ENCODE measurements around the gene EYA4. TPM values are rescaled to one million over a fixed set of nuclear protein-coding genes. Genes with fewer than 3 reads are reported as not detected.

Gene EYA4
- total RNA-seq, 2 experiments from 2014 or later: not detected

DNA sequence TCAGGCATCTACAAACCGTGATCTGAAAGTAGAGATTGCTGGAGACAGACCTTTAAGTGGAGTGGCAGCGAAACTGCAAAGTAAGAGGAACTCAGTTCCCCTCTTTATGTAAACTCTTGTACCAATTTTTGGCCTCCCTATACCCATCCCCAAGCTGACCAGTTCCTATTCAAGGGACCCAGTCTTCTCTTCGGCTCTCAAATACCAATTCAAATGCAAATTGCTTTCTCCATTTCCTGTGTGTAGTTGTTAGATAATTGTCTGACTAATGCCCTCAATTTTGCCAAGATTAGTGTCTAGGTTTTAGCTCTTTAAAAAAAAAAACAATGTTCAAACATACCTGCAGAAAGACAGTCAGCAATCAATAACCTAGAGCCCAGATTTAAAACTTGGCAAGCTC is 150.9 kb downstream of the EYA4 start:
- Histone ChIP-seq H3K4me1 (ENCODE audit: insufficient read depth, low read length) (no peaks in the 10 kb centered on the region), H3K36me3 (ENCODE audit: insufficient read depth, low read length) (no peaks in the 10 kb centered on the region), H3K27ac (ENCODE audit: low read depth in 1 of 2, low read length in 2 of 2) (no peak overlapping the region), H3K27me3 (ENCODE audit: control insufficient read depth in 1 of 2, insufficient read depth in 2 of 2, low read length in 2 of 2) (no peaks in the 10 kb centered on the region), H3K4me3 (ENCODE audit: low read length) (no peak overlapping the region), H3K9me3 (ENCODE audit: control insufficient read depth in 1 of 2, insufficient read depth in 1 of 2, low read length in 2 of 2) (no peaks in the 10 kb centered on the region)
- no peak overlapping the region for H3K4me3 Mint-ChIP-seq
- H3K9me3 Mint-ChIP-seq: no peaks in the 10 kb centered on the region
- ChIA-PET CTCF (no interaction called here), POLR2A (no interaction called here)
- peaks cover 5% of the 10 kb centered on the region for H3K27me3 Mint-ChIP-seq
- intact Hi-C loops (cut with DNase I, micrococcal nuclease): no loop called here
- DNase-seq: no peak
- H3K4me1 Mint-ChIP-seq (ENCODE audit: low read depth): no peaks in the 10 kb centered on the region
- TF ChIP-seq, protein P1, sequence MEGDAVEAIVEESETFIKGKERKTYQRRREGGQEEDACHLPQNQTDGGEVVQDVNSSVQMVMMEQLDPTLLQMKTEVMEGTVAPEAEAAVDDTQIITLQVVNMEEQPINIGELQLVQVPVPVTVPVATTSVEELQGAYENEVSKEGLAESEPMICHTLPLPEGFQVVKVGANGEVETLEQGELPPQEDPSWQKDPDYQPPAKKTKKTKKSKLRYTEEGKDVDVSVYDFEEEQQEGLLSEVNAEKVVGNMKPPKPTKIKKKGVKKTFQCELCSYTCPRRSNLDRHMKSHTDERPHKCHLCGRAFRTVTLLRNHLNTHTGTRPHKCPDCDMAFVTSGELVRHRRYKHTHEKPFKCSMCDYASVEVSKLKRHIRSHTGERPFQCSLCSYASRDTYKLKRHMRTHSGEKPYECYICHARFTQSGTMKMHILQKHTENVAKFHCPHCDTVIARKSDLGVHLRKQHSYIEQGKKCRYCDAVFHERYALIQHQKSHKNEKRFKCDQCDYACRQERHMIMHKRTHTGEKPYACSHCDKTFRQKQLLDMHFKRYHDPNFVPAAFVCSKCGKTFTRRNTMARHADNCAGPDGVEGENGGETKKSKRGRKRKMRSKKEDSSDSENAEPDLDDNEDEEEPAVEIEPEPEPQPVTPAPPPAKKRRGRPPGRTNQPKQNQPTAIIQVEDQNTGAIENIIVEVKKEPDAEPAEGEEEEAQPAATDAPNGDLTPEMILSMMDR (IDR thresholded peaks at IDR 0.05): no peak
- H3K27ac Mint-ChIP-seq: no peak overlapping the region
- ATAC-seq (ENCODE audit: poor library complexity): no peak
- H3K36me3 Mint-ChIP-seq (ENCODE audit: low read depth): no peaks in the 10 kb centered on the region

DNA sequence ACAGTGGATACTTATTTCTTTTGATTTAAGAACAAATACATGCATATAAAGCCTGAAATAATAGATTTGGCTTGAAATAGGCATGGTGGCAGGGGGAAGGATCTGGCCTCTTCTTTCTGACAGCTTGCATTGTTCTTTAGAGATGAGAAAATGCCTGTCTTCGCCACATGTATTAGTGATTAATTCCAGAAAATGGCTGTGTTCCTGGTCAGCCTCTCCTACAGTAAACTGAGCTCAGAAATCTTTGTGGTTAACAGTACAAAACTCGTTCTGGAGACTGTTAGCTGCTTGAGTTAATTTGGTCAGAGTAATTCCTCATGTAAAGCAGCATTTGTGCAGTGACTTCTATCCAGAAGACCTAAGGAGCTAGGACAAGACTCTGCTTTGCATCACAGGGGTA is 151.5 kb downstream of the EYA4 start:
- Mint-ChIP-seq H3K4me3 (no peak overlapping the region), H3K9me3 (no peaks in the 10 kb centered on the region), H3K27me3 (peaks cover 5% of the 10 kb centered on the region), H3K27ac (no peak overlapping the region), H3K36me3 (ENCODE audit: low read depth) (no peaks in the 10 kb centered on the region), H3K4me1 (ENCODE audit: low read depth) (no peaks in the 10 kb centered on the region)
- Histone ChIP-seq H3K36me3 (ENCODE audit: insufficient read depth, low read length) (no peaks in the 10 kb centered on the region), H3K9me3 (ENCODE audit: control insufficient read depth in 1 of 2, insufficient read depth in 1 of 2, low read length in 2 of 2) (no peaks in the 10 kb centered on the region), H3K27ac (ENCODE audit: low read depth in 1 of 2, low read length in 2 of 2) (no peak overlapping the region), H3K4me3 (ENCODE audit: low read length) (no peak overlapping the region), H3K4me1 (ENCODE audit: insufficient read depth, low read length) (no peaks in the 10 kb centered on the region), H3K27me3 (ENCODE audit: control insufficient read depth in 1 of 2, insufficient read depth in 2 of 2, low read length in 2 of 2) (no peaks in the 10 kb centered on the region)
- ChIA-PET POLR2A (no interaction called here), CTCF (no interaction called here)
- DNase-seq (no peak), ATAC-seq (ENCODE audit: poor library complexity) (no peak)
- TF ChIP-seq, protein P1 (IDR thresholded peaks at IDR 0.05): no peak
- intact Hi-C loops (cut with DNase I, micrococcal nuclease): no loop called here

DNA sequence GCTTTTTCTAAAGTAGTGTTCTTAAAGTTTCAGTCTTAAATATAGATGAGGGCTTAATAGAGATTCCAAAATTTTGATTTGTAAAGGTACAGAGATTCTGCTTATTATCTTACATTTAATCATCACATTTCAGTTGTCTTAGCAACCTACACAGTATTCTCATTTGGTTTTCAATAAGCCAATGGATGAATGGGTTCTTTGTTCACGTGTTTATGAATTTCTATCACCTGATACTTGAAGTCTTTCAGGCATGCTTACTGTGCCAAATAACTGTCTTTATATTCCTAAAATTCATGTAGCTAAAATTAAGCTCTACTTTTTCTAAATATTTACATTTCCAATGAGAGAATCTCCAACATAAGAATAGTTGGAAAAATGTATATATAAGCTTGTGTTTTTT is 152.7 kb downstream of the EYA4 start:
- no peaks in the 10 kb centered on the region for H3K36me3 ChIP-seq (ENCODE audit: insufficient read depth, low read length)
- intact Hi-C loops (cut with DNase I, micrococcal nuclease): no loop called here
- peaks cover 5% of the 10 kb centered on the region for H3K27me3 Mint-ChIP-seq
- TF ChIP-seq, protein P1 (IDR thresholded peaks at IDR 0.05): no peak
- H3K4me1 Mint-ChIP-seq (ENCODE audit: low read depth): no peaks in the 10 kb centered on the region
- no peaks in the 10 kb centered on the region for H3K9me3 ChIP-seq (ENCODE audit: control insufficient read depth in 1 of 2, insufficient read depth in 1 of 2, low read length in 2 of 2)
- no peak overlapping the region for H3K27ac ChIP-seq (ENCODE audit: low read depth in 1 of 2, low read length in 2 of 2)
- no peaks in the 10 kb centered on the region for H3K4me1 ChIP-seq (ENCODE audit: insufficient read depth, low read length)
- ChIA-PET CTCF (interaction anchor here (0.7 kb wide), 1 partner anchor 192 kb away, joined by 3 read pairs; no protein-coding TSS in a partner anchor), POLR2A (no interaction called here)
- H3K27me3 ChIP-seq (ENCODE audit: control insufficient read depth in 1 of 2, insufficient read depth in 2 of 2, low read length in 2 of 2): no peaks in the 10 kb centered on the region
- no peak overlapping the region for H3K4me3 ChIP-seq (ENCODE audit: low read length)
- DNase-seq (no peak), ATAC-seq (ENCODE audit: poor library complexity) (no peak)
- H3K4me3 Mint-ChIP-seq: no peak overlapping the region
- H3K9me3 Mint-ChIP-seq: no peaks in the 10 kb centered on the region
- no peak overlapping the region for H3K27ac Mint-ChIP-seq
- H3K36me3 Mint-ChIP-seq (ENCODE audit: low read depth): no peaks in the 10 kb centered on the region
